Activated naive CD4-positive, alpha-beta T cell treated with anti-CD3 and anti-CD28 coated beads, Interleukin-2, amount 50 U/mL, for 72 hours (primary cell): ENCODE measurements around the gene SMCP. TPM values are rescaled to one million over a fixed set of nuclear protein-coding genes. Genes with fewer than 3 reads are reported as not detected.

Source experiments
- ATAC-seq, 2 donors: fragments of 150-1000 bp; cut with Tn5 transposase; 2 replicates each; pipeline ENCODE4 v1.10.0; 2021; ENCODE audit warnings: mild to moderate bottlenecking in 2 of 2, moderate library complexity in 2 of 2
- DNase-seq, 2 donors: peaks; one replicate each; pipeline ENCODE4 v3.0.0; 2021 to 2022; ENCODE audit warnings: low spot score in 2 of 2
- H3K27ac Mint-ChIP-seq, 2 donors: one replicate each; pipeline ENCODE4 v1.8.0; 2022; ENCODE audit warnings: mild to moderate bottlenecking in 2 of 2, mixed read lengths in 2 of 2
- H3K36me3 Mint-ChIP-seq, 2 donors: one replicate each; pipeline ENCODE4 v1.8.0; 2022; ENCODE audit warnings: mixed read lengths in 2 of 2
- H3K9me3 Mint-ChIP-seq, 2 donors: one replicate each; pipeline ENCODE4 v1.8.0; 2022; ENCODE audit warnings: mixed read lengths in 2 of 2
- total RNA-seq, 2 donors: library from RNA; stranded (reverse); gene quantifications; one replicate each; pipeline ENCODE4 v1.2.3, GENCODE V29; 2022

SMCP gene
- total RNA-seq, 2 donors from 2014 or later, result not detected

DNA sequence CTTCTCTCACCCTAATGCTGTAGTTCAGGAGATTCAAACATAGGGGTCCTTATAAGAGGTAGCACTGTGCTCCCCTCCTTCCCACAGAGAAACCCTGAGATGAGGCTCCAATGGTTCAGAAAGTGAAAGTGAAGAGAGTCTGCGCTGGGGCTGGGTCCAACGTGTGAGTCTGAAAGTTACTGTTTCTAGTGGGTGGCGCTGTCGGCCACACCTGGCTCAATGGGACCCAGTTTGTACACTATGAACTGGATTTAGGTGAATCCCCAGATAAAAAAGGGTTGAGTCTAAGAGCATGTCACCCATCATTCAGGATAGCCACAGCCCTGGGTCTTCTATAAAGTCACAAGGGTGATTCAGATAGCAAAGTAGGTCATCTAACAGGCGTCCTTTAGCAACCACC lies 2.8 kb downstream of the SMCP start:
- DNase-seq, result no peak
- ATAC-seq, result peak in 1 of 2 donors; percentile 46
- no peaks in the 10 kb centered on the region for H3K36me3 Mint-ChIP-seq
- no peaks in the 10 kb centered on the region for H3K9me3 Mint-ChIP-seq
- no peak overlapping the region for H3K27ac Mint-ChIP-seq

DNA sequence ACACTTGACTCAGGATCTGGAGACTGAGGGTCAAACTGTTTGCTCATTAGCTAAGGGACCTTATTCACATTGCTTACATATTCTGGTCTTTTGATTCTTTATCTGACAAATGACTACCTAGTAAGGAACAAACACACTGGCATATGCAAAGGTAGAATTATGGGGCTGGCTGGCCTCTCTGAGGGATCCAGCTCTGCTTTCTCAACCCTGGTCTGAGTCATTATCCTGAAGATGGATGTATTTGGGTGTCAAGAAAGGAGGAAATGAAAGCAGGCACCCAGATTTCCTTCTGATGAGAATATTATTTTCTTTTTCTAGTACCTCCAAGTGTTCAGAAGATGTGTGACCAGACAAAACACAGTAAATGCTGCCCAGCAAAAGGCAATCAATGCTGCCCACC lies 6.0 kb downstream of the SMCP start:
- DNase-seq, result no peak
- ATAC-seq, result no peak
- no peak overlapping the region for H3K27ac Mint-ChIP-seq
- no peaks in the 10 kb centered on the region for H3K9me3 Mint-ChIP-seq
- H3K36me3 Mint-ChIP-seq, result no peaks in the 10 kb centered on the region

DNA sequence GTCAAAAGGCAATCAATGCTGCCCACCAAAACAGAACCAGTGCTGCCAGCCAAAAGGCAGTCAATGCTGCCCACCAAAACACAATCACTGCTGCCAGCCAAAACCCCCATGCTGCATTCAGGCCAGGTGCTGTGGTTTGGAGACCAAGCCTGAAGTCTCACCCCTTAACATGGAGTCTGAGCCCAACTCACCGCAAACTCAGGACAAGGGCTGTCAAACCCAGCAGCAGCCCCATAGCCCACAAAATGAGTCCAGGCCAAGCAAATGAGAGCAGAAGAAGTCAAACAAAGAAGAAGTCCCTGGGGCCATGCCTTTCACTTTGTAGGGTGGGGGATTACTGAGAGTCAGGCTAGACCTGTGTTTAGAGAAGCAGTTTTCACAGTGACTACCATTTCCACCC lies 6.4 kb downstream of the SMCP start:
- no peak for DNase-seq
- Mint-ChIP-seq H3K9me3 (no peaks in the 10 kb centered on the region), H3K36me3 (no peaks in the 10 kb centered on the region), H3K27ac (no peak overlapping the region)
- ATAC-seq, result no peak

DNA sequence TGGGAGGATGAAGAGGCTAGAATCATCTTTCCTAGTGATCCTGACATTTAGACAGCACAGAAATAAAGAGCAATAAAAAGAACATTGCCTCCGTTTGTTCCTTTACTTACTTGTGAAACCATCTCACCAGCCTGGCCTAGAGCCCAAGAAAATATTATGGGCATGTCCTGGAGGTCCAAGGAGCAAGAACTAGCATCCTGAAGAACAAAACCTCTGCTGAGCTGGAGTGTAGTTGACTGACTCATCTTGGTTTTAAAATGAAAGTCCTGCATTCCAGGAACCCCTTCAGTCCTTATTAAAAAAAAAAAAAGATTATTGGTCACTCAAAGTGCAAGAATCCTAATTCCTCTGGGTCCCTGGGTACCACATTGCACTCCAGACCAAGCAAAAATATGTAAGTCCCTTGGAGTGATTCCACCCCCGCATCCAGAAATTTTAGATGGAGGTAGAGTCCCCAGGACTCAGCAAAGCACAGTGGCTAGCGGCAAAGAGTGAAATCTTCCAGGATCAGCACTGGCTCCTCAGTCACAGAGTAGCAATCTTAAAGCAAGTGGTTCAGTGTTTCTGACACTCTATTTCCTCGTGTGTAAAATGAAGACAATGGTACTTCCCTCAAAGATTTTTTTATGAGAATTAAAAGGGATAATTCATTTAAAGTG lies 7.0 kb downstream of the SMCP start:
- no peaks in the 10 kb centered on the region for H3K9me3 Mint-ChIP-seq
- H3K27ac Mint-ChIP-seq, result no peak overlapping the region
- ATAC-seq (no peak), DNase-seq (no peak)
- no peaks in the 10 kb centered on the region for H3K36me3 Mint-ChIP-seq

DNA sequence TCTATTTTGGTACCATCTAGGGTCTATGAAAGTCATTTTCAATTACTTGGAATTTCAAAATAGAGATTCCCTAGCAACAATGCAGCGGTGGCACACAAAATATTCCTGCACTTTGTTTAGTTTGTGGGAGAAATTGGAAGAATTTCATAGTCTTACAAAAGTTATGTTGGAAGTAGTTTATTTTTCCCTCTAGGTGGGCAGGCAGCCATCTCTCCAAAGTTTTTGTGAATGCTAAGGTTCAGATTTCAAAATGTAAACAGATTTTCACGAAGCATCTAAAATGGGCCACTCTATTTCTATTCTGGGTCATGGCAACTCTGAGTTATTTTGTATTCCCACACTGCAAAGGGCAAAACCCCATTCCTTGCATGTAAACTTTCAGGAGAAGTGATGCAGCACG lies 8.0 kb downstream of the SMCP start:
- no peak overlapping the region for H3K27ac Mint-ChIP-seq
- ATAC-seq, result no peak
- no peaks in the 10 kb centered on the region for H3K9me3 Mint-ChIP-seq
- no peak for DNase-seq
- H3K36me3 Mint-ChIP-seq, result no peaks in the 10 kb centered on the region

DNA sequence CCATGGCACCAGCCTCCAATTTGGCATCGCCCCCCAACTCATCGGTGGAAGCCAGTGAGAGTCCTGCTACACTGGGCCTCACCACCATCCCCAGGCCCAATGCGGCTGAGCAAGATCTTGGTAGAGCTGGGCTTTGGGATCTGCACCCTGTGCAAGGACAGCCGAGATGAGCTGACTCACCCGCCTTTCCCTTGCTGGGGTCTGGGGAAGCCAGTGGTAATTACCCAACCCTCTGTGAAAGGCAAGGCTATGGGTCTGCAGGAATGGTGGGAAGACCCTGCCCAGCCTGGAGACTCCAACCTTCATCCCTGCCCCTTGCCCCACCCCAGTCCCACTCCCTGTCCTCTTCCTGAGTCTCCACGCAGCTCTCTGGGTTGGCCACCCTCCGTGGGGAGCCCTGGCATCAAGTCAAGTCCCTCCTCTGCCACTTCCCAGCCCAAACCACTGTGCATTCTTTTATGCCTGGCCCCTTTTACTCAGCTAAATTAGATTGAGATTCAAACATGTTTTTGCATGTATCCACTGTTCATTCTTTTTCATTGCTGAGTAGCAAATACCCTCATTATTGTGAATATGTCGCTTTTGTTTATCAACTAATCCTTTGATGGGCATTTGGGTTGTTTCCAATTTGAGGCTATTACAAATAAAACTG lies 8.8 kb downstream of the SMCP start:
- DNase-seq (no peak), ATAC-seq (no peak)
- no peaks in the 10 kb centered on the region for H3K36me3 Mint-ChIP-seq
- no peak overlapping the region for H3K27ac Mint-ChIP-seq
- H3K9me3 Mint-ChIP-seq, result no peaks in the 10 kb centered on the region

DNA sequence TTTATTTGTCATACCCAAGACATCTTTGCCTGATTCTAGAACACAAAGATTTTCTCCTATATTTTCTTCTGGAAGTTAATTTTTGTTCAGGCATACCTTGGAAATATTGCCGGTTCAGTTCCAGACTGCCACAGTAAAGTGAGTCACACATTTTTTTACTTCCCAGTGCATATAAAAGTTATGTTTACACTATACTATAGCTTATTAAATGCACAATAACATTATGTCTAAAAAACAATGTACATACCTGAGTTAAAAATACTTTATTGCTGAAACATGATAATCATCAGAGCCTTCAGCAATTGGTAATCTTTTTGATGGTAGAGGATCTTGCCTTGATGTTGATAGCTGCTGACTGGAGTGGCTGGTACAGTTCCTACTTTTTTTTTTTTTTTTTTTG lies 10.0 kb downstream of the SMCP start:
- ATAC-seq, result no peak

DNA sequence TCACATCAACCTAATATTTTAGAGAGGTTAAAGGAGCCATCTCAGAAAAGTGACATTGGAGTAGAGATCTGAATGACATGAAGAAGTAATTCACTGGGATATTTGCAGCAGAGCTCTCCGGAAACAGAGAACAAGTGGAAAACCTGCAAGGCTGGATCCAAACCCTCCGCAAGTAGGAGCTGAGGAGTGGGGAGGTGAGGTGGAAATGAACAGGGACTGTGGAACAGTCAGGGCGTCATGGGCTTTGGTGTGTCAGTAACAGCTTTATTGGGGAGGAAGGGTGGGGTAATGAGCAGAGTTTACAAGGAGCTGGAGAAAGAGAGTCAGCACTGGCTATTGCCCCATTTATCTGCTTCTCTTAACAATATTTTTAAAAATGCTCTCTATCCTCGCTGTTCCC lies 20.9 kb downstream of the SMCP start:
- ATAC-seq, result no peak
- H3K9me3 Mint-ChIP-seq, result no peaks in the 10 kb centered on the region

More for the DNA sequence above, 10.0 kb downstream of the SMCP start:
- Mint-ChIP-seq H3K36me3 (no peaks in the 10 kb centered on the region), H3K27ac (no peak overlapping the region), H3K9me3 (no peaks in the 10 kb centered on the region)
- DNase-seq, result no peak

DNA sequence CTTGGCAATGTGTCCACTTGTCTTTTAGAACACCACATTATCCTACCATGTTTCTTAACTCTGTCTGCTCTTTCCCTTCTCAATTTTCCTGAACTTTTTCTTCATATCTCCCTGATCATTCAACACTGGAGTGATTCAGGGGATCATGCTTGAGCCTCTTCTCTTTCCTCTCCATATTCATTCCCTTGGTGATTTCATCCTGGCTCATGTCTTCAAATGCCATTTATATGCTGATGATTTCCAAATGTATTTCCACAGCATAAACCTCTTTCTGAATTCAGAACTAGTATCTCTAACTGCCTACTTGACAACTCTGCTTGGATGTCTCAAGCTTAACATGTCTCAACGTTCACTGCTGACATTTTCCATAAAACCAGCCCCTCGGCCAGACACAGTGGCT lies 21.8 kb downstream of the SMCP start:
- Mint-ChIP-seq H3K9me3 (no peaks in the 10 kb centered on the region), H3K36me3 (peaks cover 0 to 4% of the 10 kb centered on the region in 2 donors), H3K27ac (no peak overlapping the region)
- ATAC-seq, result no peak
- no peak for DNase-seq

More for the DNA sequence above, 20.9 kb downstream of the SMCP start:
- no peak overlapping the region for H3K27ac Mint-ChIP-seq
- no peak for DNase-seq
- H3K36me3 Mint-ChIP-seq, result peaks cover 0 to 4% of the 10 kb centered on the region in 2 donors

DNA sequence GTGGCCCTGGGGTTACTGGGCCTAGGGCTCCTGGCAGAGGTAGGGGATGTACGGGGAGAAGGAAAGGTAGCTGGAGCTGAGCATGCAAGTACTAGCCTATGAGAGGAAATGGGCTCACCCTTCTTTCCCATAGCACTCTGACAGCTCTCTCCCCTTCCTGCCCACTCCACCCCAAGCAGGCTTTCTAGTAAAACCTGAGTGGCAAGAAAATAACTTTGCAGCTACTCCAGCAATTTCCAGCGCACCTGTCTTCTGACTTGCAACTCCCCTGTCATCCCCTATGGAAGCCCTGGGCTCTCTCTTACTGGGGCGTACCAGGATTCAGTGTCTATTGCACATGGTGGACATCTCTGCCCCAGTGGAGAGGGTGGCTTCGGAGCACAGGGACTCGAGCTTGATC lies 23.5 kb downstream of the SMCP start:
- Mint-ChIP-seq H3K36me3 (no peaks in the 10 kb centered on the region), H3K9me3 (no peaks in the 10 kb centered on the region), H3K27ac (no peak overlapping the region)
- DNase-seq (no peak), ATAC-seq (no peak)

DNA sequence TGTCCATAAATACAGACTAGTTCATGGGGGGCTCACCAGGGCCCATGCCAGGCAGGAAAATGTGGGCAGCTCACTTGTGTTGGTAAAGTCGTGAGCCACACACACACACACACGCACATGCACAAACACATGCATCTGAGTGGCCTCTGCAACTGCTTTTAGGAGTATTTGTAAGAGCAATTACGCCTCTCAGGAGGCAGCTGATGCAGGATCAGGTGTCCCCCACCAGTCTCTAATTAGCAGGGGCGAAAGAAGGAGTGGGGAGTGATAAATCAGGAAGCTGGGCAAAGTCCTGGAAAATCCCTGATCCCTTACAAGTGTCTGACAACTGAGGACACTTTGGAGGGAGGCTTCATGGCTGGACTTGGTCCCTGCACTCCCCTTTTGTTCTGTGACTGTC lies 24.5 kb downstream of the SMCP start:
- H3K9me3 Mint-ChIP-seq, result no peaks in the 10 kb centered on the region
- DNase-seq, result no peak
- no peak overlapping the region for H3K27ac Mint-ChIP-seq

DNA sequence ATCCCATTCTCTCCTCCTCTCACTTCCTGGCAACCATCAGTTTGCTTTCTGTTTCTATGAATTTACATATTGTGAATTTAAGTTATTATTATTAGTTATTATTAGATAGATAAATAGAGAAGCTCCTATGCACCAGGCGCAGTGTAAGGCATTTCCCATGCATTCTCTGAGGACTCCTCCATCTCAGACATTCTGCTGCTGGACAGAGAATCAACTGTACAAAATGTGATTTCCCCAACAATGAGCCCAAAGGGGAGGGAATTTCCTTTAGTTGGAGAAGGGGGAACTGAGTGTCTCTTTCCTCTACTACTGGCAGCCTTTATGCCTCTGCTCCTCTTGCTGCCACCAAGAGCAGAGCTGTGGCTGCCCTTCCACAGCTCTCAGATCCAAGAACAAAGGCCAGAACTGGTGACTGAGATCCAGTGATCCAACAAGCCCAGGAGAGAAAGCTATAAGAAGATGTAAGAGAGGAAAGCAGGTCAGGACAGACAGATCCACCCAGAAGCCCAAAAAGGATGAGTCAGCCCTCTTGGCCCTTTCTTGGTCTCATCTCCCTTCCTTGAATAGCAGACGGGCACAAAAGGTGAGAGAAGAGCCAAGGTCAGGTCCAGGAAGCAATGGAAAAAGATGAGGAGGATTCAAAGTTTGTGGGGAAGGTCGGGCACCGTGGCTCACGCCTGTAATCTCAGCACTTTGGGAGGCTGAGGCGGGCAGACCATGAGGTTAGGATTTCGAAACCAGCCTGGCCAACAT lies 26.7 kb downstream of the SMCP start:
- Mint-ChIP-seq H3K27ac (peak overlapping the region; percentile 45 to 70), H3K9me3 (peaks cover 0 to 3% of the 10 kb centered on the region in 2 donors), H3K36me3 (no peaks in the 10 kb centered on the region)
- ATAC-seq (no peak), DNase-seq (no peak)

More for the DNA sequence above, 24.5 kb downstream of the SMCP start:
- no peak for ATAC-seq
- H3K36me3 Mint-ChIP-seq, result no peaks in the 10 kb centered on the region

DNA sequence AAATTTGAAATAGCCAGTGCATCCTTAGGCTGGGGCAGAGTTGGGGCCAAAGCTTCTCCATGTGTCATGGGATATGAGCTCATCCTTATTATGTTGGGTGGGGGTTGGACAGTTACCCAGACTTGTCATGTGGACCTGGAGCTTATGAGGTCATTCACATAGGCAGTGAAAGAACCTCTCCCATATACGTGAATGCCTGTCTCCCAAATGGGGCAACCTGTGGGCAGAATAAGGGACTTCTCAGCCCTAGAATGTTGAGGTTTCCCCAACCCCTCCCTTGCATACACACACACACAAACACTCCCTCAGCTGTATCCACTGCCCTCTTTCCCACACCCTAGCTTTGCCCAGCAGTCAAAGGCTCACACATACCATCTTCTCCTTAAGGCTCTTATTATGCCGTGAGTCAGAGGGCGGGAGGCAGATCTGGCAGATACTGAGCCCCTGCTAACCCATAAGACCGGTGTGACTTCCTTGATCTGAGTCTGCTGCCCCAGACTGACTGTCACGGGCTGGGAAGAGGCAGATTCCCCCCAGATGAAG lies 28.0 kb downstream of the SMCP start:
- ATAC-seq (no peak), DNase-seq (no peak)
- Mint-ChIP-seq H3K27ac (no peak overlapping the region), H3K36me3 (no peaks in the 10 kb centered on the region), H3K9me3 (peaks cover 0 to 5% of the 10 kb centered on the region in 2 donors)

DNA sequence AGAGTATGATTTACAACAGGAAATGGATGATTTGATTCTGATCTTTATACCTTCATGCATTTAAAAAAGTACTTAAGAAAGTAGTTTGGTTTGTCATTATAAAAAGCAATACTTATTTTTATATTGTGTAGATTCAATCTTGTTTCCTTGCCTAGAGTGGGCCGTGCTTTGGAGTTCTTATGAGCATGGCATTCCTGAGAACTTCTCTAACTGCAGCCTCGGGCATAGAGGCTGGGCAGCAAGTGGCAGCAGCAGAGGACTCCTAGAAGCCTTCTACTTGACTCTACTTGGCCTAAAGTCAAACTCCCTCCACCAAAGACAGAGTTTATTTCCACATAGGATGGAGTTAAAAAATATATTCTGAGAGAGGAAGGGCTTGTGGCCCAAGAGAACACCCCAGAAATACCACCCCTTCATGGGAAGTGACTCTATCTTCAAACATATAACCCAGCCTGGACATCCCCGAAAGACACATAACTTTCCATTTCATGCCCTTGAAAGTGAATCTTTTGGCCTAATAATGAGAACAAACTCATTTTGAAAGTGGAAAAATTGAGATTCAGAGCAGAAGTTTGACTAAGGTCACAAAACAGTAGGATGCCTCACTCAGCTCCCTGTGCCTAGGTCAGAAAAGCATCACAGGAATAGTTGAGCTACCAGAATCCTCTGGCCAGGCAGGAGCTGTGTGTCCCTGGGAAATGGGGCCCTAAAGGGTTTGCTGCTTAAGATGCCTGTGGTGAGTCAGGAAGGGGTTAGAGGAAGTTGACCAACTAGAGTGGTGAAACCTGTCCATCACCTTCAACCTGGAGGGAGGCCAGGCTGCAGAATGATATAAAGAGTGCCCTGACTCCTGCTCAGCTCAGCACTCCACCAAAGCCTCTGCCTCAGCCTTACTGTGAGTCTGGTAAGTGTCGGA lies 29.8 kb downstream of the SMCP start, which contains the start of gene IVL:
Gene IVL (plus strand): TSS at position 861 of the 916 bp plus-strand sequence. CDS start 1,252 bp downstream, outside the sequence.
- peak within 1 kb of the TSS in 1 of 2 donors; percentile 72 for H3K27ac Mint-ChIP-seq
- DNase-seq (no peak), ATAC-seq (peak; percentile 68 to 85)
- H3K9me3 Mint-ChIP-seq, result peaks cover 0 to 5% of the 10 kb centered on the region in 2 donors
- H3K36me3 Mint-ChIP-seq, result no peaks in the 10 kb centered on the region

DNA sequence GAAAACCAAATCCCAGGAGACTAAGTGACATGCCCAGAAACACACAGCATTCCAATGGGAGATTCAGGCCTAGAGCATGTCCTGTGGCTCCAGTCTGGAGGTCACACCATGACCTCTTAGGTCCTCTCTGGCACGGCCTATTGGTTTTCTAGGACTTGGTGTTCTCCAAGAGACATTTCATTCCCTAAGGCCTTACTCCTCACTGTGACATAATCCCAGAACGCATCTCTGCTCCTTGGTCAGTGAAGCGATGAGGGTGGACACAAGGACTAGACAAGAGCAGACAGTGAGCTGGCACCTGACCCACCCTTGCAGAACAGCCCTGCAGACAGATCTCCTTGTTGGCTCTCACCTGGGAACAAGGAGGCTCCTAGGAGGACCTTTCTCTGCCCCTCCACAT lies 31.1 kb downstream of the SMCP start:
- Mint-ChIP-seq H3K27ac (no peak overlapping the region), H3K36me3 (no peaks in the 10 kb centered on the region), H3K9me3 (peaks cover 0 to 5% of the 10 kb centered on the region in 2 donors)
- ATAC-seq (no peak), DNase-seq (no peak)

DNA sequence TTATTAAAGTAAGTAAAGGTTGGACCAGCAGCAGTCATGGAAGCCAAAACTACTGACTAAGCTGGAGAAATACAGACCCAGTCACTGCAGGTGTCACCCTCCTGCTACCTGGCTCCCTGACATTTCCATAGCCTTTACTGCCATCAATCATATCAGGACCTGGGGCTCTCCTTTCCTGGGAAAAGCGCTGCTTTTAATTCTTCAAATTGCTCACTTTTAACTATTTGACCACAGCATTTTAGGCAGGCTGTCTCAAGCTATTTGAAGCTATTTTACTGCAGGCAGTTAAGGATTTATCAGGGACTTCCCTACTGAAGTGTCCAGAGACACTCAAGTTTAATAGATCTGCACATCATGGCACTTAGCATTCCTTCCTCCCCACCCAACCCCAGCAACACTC lies 34.3 kb downstream of the SMCP start:
- DNase-seq (no peak), ATAC-seq (no peak)
- Mint-ChIP-seq H3K36me3 (no peaks in the 10 kb centered on the region), H3K9me3 (peaks cover 0 to 5% of the 10 kb centered on the region in 2 donors), H3K27ac (no peak overlapping the region)
